NT2/D1 (cell line): ENCODE data around the gene AOX1.

Experiments used
- SUZ12 ChIP-seq: IDR thresholded peaks from 2 replicates; pipeline ENCODE4 v1.6.1; 2011; ENCODE audit not compliant: insufficient read length, insufficient read depth; ENCODE audit errors: extremely low read depth
- ZNF274 ChIP-seq: IDR thresholded peaks from 2 replicates; pipeline ENCODE4 v1.6.1; 2011; ENCODE audit warnings: mild to moderate bottlenecking, low read depth, low read length

GRCh38 chr2:200590090-200590489, 4.3 kb downstream of the AOX1 start:
- TF ChIP-seq SUZ12: no peak
- no peak for TF ChIP-seq ZNF274
